ENCODE data around the gene TECPR2. TPM values are rescaled to one million over a fixed set of nuclear protein-coding genes. Genes with fewer than 3 reads are reported as not detected.

Gene TECPR2
- total and polyA plus RNA-seq, 10 of the 15 experiments (the other 5 are each of a cell fraction or from before 2014, with no cell fraction given), result 0.15 to 10.0 (median 3.0) TPM

- no peaks in the 10 kb centered on the region for H3K79me2 ChIP-seq (ENCODE audit: control insufficient read depth, insufficient read depth, low read length)
- in situ Hi-C loops (cut with MboI) (no loop called here), intact Hi-C loops (cut with micrococcal nuclease; ENCODE audit: unreplicated experiment) (no loop called here)
- ChIA-PET SMC1A (ENCODE audit: uncharacterized antibody, unreplicated experiment) (no interaction called here), RAD21 (ENCODE audit: unreplicated experiment) (interaction anchor here (0.8 kb wide), 1 partner anchor 41 kb away, joined by 3 read pairs; no protein-coding TSS in a partner anchor), CTCF (interaction anchor here (0.6 kb wide), 1 partner anchor 41 kb away, joined by 3 read pairs; no protein-coding TSS in a partner anchor), POLR2A (interaction anchor here (0.6 kb wide), 2 partner anchors 438 to 640 kb away, joined by 4 to 5 read pairs; no protein-coding TSS in a partner anchor)
- H3K9ac ChIP-seq (ENCODE audit: control insufficient read depth, insufficient read depth, low read length), result no peak overlapping the region
- no peak for TF ChIP-seq PML (IDR thresholded peaks at IDR 0.05; ENCODE audit: low read length)
- no peak for TF ChIP-seq ZNF687 (IDR thresholded peaks at IDR 0.05)
- TF ChIP-seq NKRF (conservative IDR thresholded peaks at IDR 0.05), result no peak
- TF ChIP-seq ZBTB11 (CRISPR knock-in tag; IDR thresholded peaks at IDR 0.05), result no peak
- no peak for TF ChIP-seq ESRRA (IDR thresholded peaks at IDR 0.05; ENCODE audit: low read length)
- no peak for TF ChIP-seq ZNF592 (IDR thresholded peaks at IDR 0.05)
- TF ChIP-seq SIX5 (IDR thresholded peaks at IDR 0.05; ENCODE audit: low read depth, low read length, severe bottlenecking), result no peak
- no peaks in the 10 kb centered on the region for H3K4me1 ChIP-seq (ENCODE audit: control insufficient read depth, insufficient read depth, low read length)
- no peak overlapping the region for H3K4me3 ChIP-seq
- H4K20me1 ChIP-seq (ENCODE audit: control insufficient read depth, insufficient read depth), result no peaks in the 10 kb centered on the region
- BruUV-seq (replicated peaks), result no TSS peak
- no peak overlapping the region for H3K4me2 ChIP-seq (ENCODE audit: control insufficient read depth, insufficient read depth)
- FAIRE-seq (no peak), DNase-seq (ENCODE audit: low read depth, low spot score) (no peak), ATAC-seq (no peak)
- WGBS (ENCODE audit: insufficient coverage, insufficient replicate concordance, low lambda C conversion rate, missing lambda C conversion rate), result 75% methylated on average over 2 of the region's 2 CpGs
- H3K27ac ChIP-seq (ENCODE audit: control insufficient read depth, insufficient read depth), result no peak overlapping the region
- no peaks in the 10 kb centered on the region for H3K36me3 ChIP-seq (ENCODE audit: control insufficient read depth in 2 of 2, insufficient read depth in 2 of 2, low read length in 1 of 2)
- H2AFZ ChIP-seq (ENCODE audit: control insufficient read depth, low read depth, low read length), result no peak overlapping the region
- no peaks in the 10 kb centered on the region for H3K27me3 ChIP-seq (replicated peaks in 1 of 2; ENCODE audit: control insufficient read depth in 2 of 2, insufficient read depth in 2 of 2, low read length in 1 of 2)
- H3K9me3 ChIP-seq (replicated peaks; ENCODE audit: control insufficient read depth, insufficient read depth, low read length), result no peaks in the 10 kb centered on the region
Measured at GRCh38 chr14:102479107-102479506, 116.4 kb downstream of the TECPR2 start.

All from GM12878 (cell line).